OCI-LY7 (cell line): ENCODE results near the gene UBE2L3. TPM values are rescaled to one million over a fixed set of nuclear protein-coding genes. Genes with fewer than 3 reads are reported as not detected.

Experiments used
- BruUV-seq: library from RNA; stranded (reverse); fragments of 400-500 nt; replicated peaks from 2 replicates; lab custom pipeline; 2021; lab: Mats Ljungman, UMichigan
- CTCF ChIA-PET: fragments of 300-600 bp; sonication (Branson Sonifier 250); formaldehyde crosslinking; loops from one replicate; lab custom pipeline; 2022; ENCODE audit warnings: antibody characterized with exemption; ENCODE audit not compliant: unreplicated experiment; lab: Charles Lee
- POLR2A ChIA-PET: fragments of 300-600 bp; sonication (Branson Sonifier 250); formaldehyde crosslinking; loops from one replicate; lab custom pipeline; 2022; ENCODE audit warnings: antibody characterized with exemption; lab: Charles Lee
- DNase-seq: peaks from one replicate; pipeline ENCODE4 v3.0.0-alpha.2; 2015; ENCODE audit warnings: low spot score
- H2AFZ ChIP-seq: fragments of 200-600 bp; sonication (generic), shearing (Covaris generic); 2 replicates; pipeline ENCODE4 v1.6.1; 2014; ENCODE audit warnings: mild to moderate bottlenecking, antibody characterized with exemption, low read length, moderate library complexity
- H3K27ac ChIP-seq: fragments of 200-600 bp; sonication (generic); 2 replicates; pipeline ENCODE4 v1.5.1; 2014; ENCODE audit warnings: mixed run types, low read depth, mild to moderate bottlenecking, moderate library complexity, low read length, inconsistent platforms; ENCODE audit not compliant: poor library complexity, severe bottlenecking
- H3K36me3 ChIP-seq: fragments of 200-600 bp; sonication (generic); 2 replicates; pipeline ENCODE4 v1.6.1; 2014; ENCODE audit warnings: mild to moderate bottlenecking, antibody characterized with exemption, low read length, moderate library complexity, mixed read lengths; ENCODE audit not compliant: insufficient read depth
- H3K4me1 ChIP-seq: fragments of 200-600 bp; sonication (generic); 2 replicates; pipeline ENCODE4 v1.5.1; 2014; ENCODE audit warnings: mild to moderate bottlenecking, low read length; ENCODE audit not compliant: insufficient read depth, poor library complexity, severe bottlenecking
- H3K4me2 ChIP-seq: fragments of 200-600 bp; sonication (generic); 2 replicates; pipeline ENCODE4 v1.6.1; 2014; ENCODE audit warnings: mild to moderate bottlenecking, low read length
- H3K4me3 ChIP-seq: fragments of 200-600 bp; sonication (generic); 2 replicates; pipeline ENCODE4 v1.5.1; 2014; ENCODE audit warnings: mild to moderate bottlenecking, low read depth, low read length; ENCODE audit not compliant: poor library complexity, severe bottlenecking
- H3K79me2 ChIP-seq: fragments of 200-600 bp; sonication (generic); 2 replicates; pipeline ENCODE4 v1.6.1; 2016; ENCODE audit warnings: low read depth, mild to moderate bottlenecking, low read length, moderate library complexity, mixed read lengths; ENCODE audit not compliant: insufficient read depth
- H3K9me2 ChIP-seq: fragments of 200-600 bp; sonication (generic); 2 replicates; pipeline ENCODE4 v1.6.1; 2016; ENCODE audit warnings: mild to moderate bottlenecking, low read length, mixed read lengths; ENCODE audit not compliant: insufficient read depth
- H3K9me3 ChIP-seq: fragments of 200-600 bp; sonication (generic); 2 replicates; pipeline ENCODE4 v1.6.1; 2014; ENCODE audit warnings: mild to moderate bottlenecking, mixed run types, low read length, mixed read lengths
- H4K20me1 ChIP-seq: fragments of 200-600 bp; sonication (generic); 2 replicates; pipeline ENCODE4 v1.6.1; 2014; ENCODE audit warnings: mild to moderate bottlenecking, antibody characterized with exemption, low read length, moderate library complexity, mixed read lengths; ENCODE audit not compliant: insufficient read depth
- CTCF ChIP-seq: fragments of 200-600 bp; sonication (generic); conservative IDR thresholded peaks from 2 replicates; pipeline ENCODE4 v1.5.1; 2014; ENCODE audit warnings: mild to moderate bottlenecking, antibody characterized with exemption, low read length, moderate library complexity, mixed read lengths
- EZH2phosphoT487 ChIP-seq: fragments of 200-600 bp; sonication (generic); IDR thresholded peaks from 2 replicates; pipeline ENCODE4 v1.6.1; 2018; ENCODE audit warnings: low read depth, borderline replicate concordance, mild to moderate bottlenecking, mixed run types, antibody characterized with exemption, low read length, moderate library complexity, mixed read lengths
- intact Hi-C: fragments of 100-400 bp; cut with micrococcal nuclease; formaldehyde crosslinking; loops from one replicate; pipeline ENCODE4 v1.10.0; 2022; ENCODE audit not compliant: unreplicated experiment
- total RNA-seq, 2 experiments: library from RNA; depleted of rRNA in 1 of 2; stranded (reverse); fragments of >200 nt in 1 of 2; shearing (Covaris generic) in 1 of 2; gene quantifications; 2 replicates each; pipeline ENCODE4 v1.2.3, GENCODE V29; 2014 to 2022

UBE2L3 gene
- total RNA-seq, 2 experiments from 2014 or later: 63.8 to 67.1 TPM

- Histone ChIP-seq H3K27ac (peak within 1 kb of the TSS; percentile 87), H3K9me2 (no peaks in the 10 kb centered on the region), H2AFZ (peak within 1 kb of the TSS; percentile 7; the same call in 1 of the 2 replicates), H3K4me2 (peak within 1 kb of the TSS; percentile 72), H3K36me3 (peaks cover 35% of the 10 kb centered on the region), H3K4me1 (peaks cover 66% of the 10 kb centered on the region), H3K4me3 (peak within 1 kb of the TSS; percentile 89), H3K9me3 (no peaks in the 10 kb centered on the region), H4K20me1 (0 out of 2 replicates have a peak, but pooled peaks cover 3% of the 10 kb centered on the region), H3K79me2 (peaks cover 33% of the 10 kb centered on the region)
- intact Hi-C loops: loop anchor here (1.0 kb wide), 2 partner anchors 12 to 13 kb away; partner anchors contain the start of gene SDF2L1
- TF ChIP-seq CTCF (peak; percentile 80), EZH2phosphoT487 (no peak)
- ChIA-PET POLR2A (interaction anchor here (0.7 to 1.6 kb wide), 4 partner anchors 12 to 414 kb away, joined by 3 to 12 read pairs (median 4); partner anchors contain the start of gene SDF2L1), CTCF (interaction anchor here (0.6 to 2.5 kb wide), 6 partner anchors 12 to 620 kb away, joined by 3 to 18 read pairs (median 5); partner anchors contain the start of gene SDF2L1)
- no TSS peak for BruUV-seq
- peak; percentile 98 for DNase-seq
These were observed 62.0 kb downstream of the UBE2L3 start, which contains the start of gene YDJC for GRCh38 chr22:21629255-21630149. YDJC (minus strand) TSS chr22:21630022; CDS start chr22:21630014, 8 bp downstream.

- ChIA-PET POLR2A (interaction anchor here (0.6 to 1.5 kb wide), 7 partner anchors 10 to 103 kb away, joined by 3 to 9 read pairs (median 3); partner anchors contain the start of gene SDF2L1), CTCF (interaction anchor here (1.0 to 2.5 kb wide), 2 partner anchors 11 to 16 kb away, joined by 3 to 18 read pairs; partner anchors contain the start of gene SDF2L1)
- Histone ChIP-seq H3K36me3 (peaks cover 26% of the 10 kb centered on the region), H3K9me2 (no peaks in the 10 kb centered on the region), H3K4me3 (no peak overlapping the region), H3K4me2 (peak overlapping the region; percentile 55), H3K79me2 (peaks cover 29% of the 10 kb centered on the region), H3K27ac (no peak overlapping the region), H2AFZ (no peak overlapping the region), H4K20me1 (0 out of 2 replicates have a peak, but pooled peaks cover 3% of the 10 kb centered on the region), H3K9me3 (no peaks in the 10 kb centered on the region), H3K4me1 (peaks cover 53% of the 10 kb centered on the region)
- DNase-seq: no peak
- BruUV-seq: no TSS peak
- TF ChIP-seq EZH2phosphoT487: no peak
- no peak for TF ChIP-seq CTCF
- intact Hi-C loops: no loop called here
These were observed 63.5 kb downstream of the UBE2L3 start for GRCh38 chr22:21631025-21631424.
